Neural crest cell (in vitro differentiated cells): Measurements from ENCODE around the gene CARD10. TPM values are rescaled to one million over a fixed set of nuclear protein-coding genes. Genes with fewer than 3 reads are reported as not detected.
"Not testable (repeated sequence)": the region's sequence is repeated elsewhere in the genome, so short reads cannot be mapped to it uniquely, and the experiment has no call there.

ENCODE experiments used
- DNase-seq: peaks from one replicate; pipeline ENCODE4 v3.0.0; 2021; ENCODE audit warnings: low read depth, mixed read lengths, low spot score
- H3K27ac Mint-ChIP-seq: one replicate; pipeline ENCODE4 v1.8.0; 2021; ENCODE audit warnings: mild to moderate bottlenecking, mixed read lengths; ENCODE audit not compliant: unreplicated experiment
- H3K27me3 Mint-ChIP-seq: 2 replicates; pipeline ENCODE4 v1.8.0; 2021; ENCODE audit warnings: low read depth, mild to moderate bottlenecking, mixed read lengths
- H3K36me3 Mint-ChIP-seq: 2 replicates; pipeline ENCODE4 v1.8.0; 2021; ENCODE audit warnings: low read depth, mild to moderate bottlenecking, mixed read lengths
- H3K4me1 Mint-ChIP-seq: 2 replicates; pipeline ENCODE4 v1.8.0; 2021; ENCODE audit warnings: mixed read lengths
- H3K4me3 Mint-ChIP-seq: one replicate; pipeline ENCODE4 v1.8.0; 2021; ENCODE audit warnings: mild to moderate bottlenecking, mixed read lengths
- H3K9me3 Mint-ChIP-seq: 2 replicates; pipeline ENCODE4 v1.8.0; 2021; ENCODE audit warnings: mixed read lengths
- total RNA-seq: library from RNA; stranded (reverse); gene quantifications from 2 replicates; pipeline ENCODE4 v1.2.1, GENCODE V29; 2021
- TF ChIP-seq, protein P1 (sequence below): fragments of 200-600 bp; sonication (generic); conservative IDR thresholded peaks from 2 replicates; pipeline ENCODE4 v1.5.0; 2021; ENCODE audit warnings: antibody characterized with exemption, mild to moderate bottlenecking

Gene CARD10
- total RNA-seq, 1 donor from 2014 or later, result 7.3 TPM

DNA sequence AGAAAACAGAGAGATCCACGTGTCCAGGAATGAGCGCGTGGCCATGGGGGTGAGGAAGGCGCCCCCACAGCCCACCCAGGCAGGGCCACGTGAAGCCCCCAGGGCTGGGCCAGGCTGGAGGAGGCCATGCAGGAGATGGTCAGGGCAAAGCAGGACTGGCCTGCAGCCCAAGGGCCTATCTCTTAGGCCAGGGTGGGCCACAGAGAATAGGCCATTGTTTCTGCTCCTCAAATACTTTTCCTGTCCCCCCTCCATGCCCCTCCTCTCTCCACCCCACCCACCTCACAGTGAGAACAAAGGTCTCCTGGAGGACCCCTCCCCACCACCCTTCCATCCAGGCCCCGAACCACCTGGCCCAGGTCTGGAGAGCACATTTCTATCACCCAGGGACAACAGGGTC is 32.8 kb upstream of the CARD10 start:
- no peak for DNase-seq
- H3K27ac Mint-ChIP-seq, result peak overlapping the region; percentile 88
- no peaks in the 10 kb centered on the region for H3K36me3 Mint-ChIP-seq
- peak overlapping the region; percentile 20 for H3K4me3 Mint-ChIP-seq
- peaks cover 48% of the 10 kb centered on the region for H3K4me1 Mint-ChIP-seq
- TF ChIP-seq, protein P1, sequence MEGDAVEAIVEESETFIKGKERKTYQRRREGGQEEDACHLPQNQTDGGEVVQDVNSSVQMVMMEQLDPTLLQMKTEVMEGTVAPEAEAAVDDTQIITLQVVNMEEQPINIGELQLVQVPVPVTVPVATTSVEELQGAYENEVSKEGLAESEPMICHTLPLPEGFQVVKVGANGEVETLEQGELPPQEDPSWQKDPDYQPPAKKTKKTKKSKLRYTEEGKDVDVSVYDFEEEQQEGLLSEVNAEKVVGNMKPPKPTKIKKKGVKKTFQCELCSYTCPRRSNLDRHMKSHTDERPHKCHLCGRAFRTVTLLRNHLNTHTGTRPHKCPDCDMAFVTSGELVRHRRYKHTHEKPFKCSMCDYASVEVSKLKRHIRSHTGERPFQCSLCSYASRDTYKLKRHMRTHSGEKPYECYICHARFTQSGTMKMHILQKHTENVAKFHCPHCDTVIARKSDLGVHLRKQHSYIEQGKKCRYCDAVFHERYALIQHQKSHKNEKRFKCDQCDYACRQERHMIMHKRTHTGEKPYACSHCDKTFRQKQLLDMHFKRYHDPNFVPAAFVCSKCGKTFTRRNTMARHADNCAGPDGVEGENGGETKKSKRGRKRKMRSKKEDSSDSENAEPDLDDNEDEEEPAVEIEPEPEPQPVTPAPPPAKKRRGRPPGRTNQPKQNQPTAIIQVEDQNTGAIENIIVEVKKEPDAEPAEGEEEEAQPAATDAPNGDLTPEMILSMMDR, result no peak
- no peaks in the 10 kb centered on the region for H3K9me3 Mint-ChIP-seq
- peaks cover 6% of the 10 kb centered on the region for H3K27me3 Mint-ChIP-seq

DNA sequence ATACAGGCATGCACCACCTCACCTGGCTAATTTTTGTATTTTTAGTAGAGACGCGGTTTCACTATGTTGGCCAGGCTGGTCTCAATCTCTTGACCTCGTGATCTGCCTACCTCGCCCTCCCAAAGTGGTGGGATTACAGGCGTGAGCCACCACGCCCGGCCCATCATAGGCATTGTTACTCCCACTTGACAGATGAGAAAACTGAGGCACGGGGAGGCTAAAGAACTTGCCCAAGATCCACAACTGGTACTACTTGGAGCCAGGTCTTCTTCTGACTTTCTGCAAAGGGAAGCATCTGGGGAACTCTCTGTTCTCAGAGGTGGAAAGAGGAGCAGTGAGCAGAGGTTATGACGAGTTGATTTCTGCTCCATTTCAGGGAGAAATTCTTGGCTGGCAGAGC is 31.7 kb upstream of the CARD10 start:
- not testable (repeated sequence) for H3K27me3 Mint-ChIP-seq, H3K9me3 Mint-ChIP-seq, H3K4me3 Mint-ChIP-seq, H3K36me3 Mint-ChIP-seq, DNase-seq
- H3K27ac Mint-ChIP-seq, result peak overlapping the region; percentile 27
- H3K4me1 Mint-ChIP-seq, result peaks cover 48% of the 10 kb centered on the region

DNA sequence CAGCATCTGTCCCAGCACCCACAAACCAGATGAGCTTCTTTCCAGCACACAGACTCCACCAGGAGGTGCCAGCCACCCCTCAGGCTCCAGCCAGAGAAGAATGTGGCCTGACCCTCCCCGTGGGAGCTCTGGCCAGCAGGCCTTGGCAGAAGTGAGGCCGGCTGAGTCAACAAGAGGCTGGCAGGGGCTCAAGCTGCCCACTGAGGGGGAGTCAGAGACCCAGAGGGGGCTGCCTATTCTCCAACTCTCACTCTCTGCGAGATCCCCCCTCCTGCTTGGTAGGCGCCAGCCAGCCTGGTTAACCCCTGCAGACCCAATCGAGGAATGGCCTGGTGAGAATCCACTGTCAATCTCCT is 30.5 kb upstream of the CARD10 start:
- DNase-seq, result no peak
- H3K4me1 Mint-ChIP-seq, result peaks cover 55% of the 10 kb centered on the region
- TF ChIP-seq, protein P1, result no peak
- H3K27me3 Mint-ChIP-seq, result no peaks in the 10 kb centered on the region
- H3K36me3 Mint-ChIP-seq, result no peaks in the 10 kb centered on the region
- H3K9me3 Mint-ChIP-seq, result no peaks in the 10 kb centered on the region
- peak overlapping the region; percentile 57 for H3K27ac Mint-ChIP-seq
- no peak overlapping the region for H3K4me3 Mint-ChIP-seq

GRCh38 chr22:37547251-37547741 is 28.1 kb upstream of the CARD10 start:
- Mint-ChIP-seq H3K27ac (peak overlapping the region; percentile 89), H3K9me3 (no peaks in the 10 kb centered on the region), H3K4me1 (peaks cover 43% of the 10 kb centered on the region), H3K4me3 (no peak overlapping the region), H3K36me3 (no peaks in the 10 kb centered on the region), H3K27me3 (no peaks in the 10 kb centered on the region)
- TF ChIP-seq, protein P1, result no peak
- no peak for DNase-seq

DNA sequence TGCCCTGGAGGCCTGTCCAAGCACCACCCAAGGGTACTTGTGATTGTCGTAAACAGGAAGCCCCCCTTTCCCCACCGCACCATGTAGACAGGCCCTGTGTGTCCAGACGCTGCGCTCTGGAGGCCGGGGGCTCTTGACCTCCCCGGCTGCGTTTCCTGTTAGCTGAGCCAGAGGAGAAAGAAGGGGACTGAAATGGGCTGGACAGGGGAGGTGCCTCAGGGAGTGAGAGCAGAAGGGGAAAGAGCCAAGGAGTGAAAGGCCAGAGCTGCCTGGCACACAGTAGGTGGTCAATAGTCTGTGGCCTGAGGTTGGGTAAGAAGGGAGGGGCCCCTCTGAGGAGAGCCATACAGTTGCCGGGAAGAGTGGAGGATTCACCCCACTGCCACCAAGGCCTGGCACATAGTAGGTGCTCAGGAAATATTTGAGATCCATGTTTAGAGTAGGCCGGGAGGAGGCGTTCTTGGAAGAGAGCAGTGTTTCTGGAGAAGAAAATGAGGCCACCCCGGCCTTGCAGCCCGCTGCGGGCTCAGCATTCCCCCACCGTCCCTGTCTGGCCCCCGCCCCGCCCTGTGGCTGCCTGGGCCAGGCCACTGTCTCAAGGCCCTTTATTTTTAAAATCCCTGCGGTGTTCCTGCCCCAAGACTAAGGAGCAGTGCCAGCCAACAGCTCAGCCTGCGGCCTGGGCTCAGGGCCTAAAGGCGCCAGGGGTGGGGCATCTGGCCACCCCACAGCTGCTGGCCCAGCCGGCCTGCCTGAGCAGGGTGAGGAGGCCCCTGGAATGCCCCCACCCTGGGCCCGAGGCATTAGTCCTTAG is 27.4 kb upstream of the CARD10 start:
- TF ChIP-seq, protein P1, result no peak
- no peaks in the 10 kb centered on the region for H3K9me3 Mint-ChIP-seq
- peaks cover 44% of the 10 kb centered on the region for H3K4me1 Mint-ChIP-seq
- peak overlapping the region; percentile 68 for H3K4me3 Mint-ChIP-seq
- H3K27ac Mint-ChIP-seq, result peak overlapping the region; percentile 89
- H3K27me3 Mint-ChIP-seq, result no peaks in the 10 kb centered on the region
- no peaks in the 10 kb centered on the region for H3K36me3 Mint-ChIP-seq
- no peak for DNase-seq

GRCh38 chr22:37545703-37546436 is 26.7 kb upstream of the CARD10 start:
- H3K4me3 Mint-ChIP-seq, result peak overlapping the region; percentile 68
- TF ChIP-seq, protein P1, result no peak
- peak; percentile 61 for DNase-seq
- no peaks in the 10 kb centered on the region for H3K36me3 Mint-ChIP-seq
- no peaks in the 10 kb centered on the region for H3K27me3 Mint-ChIP-seq
- H3K27ac Mint-ChIP-seq, result peak overlapping the region; percentile 62
- H3K9me3 Mint-ChIP-seq, result no peaks in the 10 kb centered on the region
- H3K4me1 Mint-ChIP-seq, result peaks cover 40% of the 10 kb centered on the region
